HG03066 (cell line): ENCODE data around the gene HS3ST4.

Experiments used
- ATAC-seq: cut with Tn5 transposase; IDR thresholded peaks from one replicate; pipeline ENCODE4 v1.9.1; 2021; ENCODE audit warnings: low read depth; ENCODE audit not compliant: unreplicated experiment

HS3ST4 gene

DNA sequence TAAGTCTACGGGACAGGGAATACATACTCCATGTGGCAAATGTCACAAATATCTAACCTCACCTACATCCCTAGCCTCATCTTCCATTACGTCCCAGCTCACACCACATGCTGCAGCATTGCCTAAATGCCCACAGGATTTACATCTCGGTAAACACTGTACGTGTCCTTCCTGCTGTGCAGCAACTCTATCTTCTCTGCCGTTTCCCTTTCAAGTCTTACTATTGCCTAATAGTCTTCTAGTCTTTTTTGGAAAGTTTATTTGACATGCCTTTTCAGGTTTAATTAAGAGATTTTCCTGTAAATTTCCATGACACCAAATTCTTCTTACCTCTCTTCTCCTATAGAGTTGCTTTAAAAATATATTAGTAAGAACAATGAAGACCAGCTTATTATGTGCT, 120.5 kb downstream of the HS3ST4 start:
- ATAC-seq: no peak

DNA sequence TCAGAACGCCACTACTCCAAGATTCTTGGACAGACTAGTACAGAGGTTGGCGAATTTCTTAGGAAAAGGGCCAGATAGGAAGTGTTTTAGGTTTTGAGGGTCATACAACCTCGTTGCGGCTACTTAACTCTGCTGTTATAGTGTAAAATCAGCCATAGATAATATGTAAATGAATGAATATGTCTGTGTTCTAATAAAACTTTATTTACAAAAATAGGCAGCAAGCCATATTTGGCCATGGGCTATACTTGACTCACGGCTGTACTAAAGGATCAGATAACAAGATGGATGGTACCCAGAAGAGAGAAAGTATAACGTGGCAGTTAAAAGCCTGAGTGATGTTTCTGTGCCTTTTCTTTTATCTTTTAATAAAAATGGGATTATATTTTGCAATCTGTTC, 125.5 kb downstream of the HS3ST4 start:
- no peak for ATAC-seq

DNA sequence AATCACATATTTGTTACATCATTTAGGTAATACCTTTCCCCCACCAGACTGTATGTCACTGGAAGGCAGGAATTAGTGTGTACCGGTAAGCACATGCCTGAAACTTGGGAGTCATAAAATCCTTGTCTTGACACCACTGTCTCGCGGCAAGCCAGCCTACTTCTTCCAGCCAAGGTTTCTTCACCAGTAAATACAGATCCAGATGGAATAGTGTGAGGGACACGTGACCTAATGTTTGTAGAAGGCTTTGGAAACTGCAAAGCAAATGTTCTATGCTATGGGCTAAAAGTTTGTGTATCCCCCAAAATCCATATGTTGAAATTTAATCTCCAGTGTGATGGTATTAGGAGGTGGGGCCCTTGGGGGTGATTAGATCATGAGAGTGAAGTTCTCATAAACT, 126.1 kb downstream of the HS3ST4 start:
- ATAC-seq: no peak

DNA sequence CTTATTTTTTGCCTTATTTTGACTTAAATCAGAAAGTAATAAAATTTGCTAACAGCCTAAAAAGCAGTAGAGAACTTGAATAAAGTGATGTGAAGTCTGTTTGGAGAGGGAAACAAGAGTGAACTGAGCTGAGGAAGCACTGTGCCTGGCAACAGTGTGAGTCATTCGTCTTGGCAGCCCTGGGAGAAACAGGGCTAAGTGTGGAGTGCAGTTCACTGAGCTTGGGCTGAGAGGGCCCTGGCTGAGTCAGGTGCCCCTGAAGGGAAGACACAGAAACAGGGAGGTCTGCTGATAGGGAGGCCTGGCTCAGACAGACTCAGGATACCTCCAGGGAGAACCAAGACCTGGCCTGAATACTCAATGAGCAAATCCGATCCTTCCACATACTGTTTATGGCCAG, 132.1 kb downstream of the HS3ST4 start:
- ATAC-seq: no peak

DNA sequence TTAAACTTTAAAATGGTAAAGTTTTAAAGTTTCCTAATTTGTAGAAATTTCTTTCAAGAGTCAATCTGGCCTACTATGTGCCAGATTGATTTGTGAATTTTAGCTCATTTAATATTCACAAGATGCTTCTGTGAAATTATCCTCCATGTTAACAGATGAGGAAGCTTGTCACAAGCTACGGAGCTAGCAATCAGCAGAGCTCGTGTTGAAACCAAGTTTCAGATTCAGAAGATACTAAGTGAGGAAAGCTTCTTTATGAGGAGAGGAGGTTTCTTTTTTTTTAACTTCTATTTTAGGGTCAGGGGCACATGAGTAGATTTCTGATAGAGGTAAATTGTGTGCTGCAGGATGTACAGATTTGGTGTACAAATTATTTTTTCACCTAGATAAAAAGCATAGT, 135.9 kb downstream of the HS3ST4 start:
- no peak for ATAC-seq

DNA sequence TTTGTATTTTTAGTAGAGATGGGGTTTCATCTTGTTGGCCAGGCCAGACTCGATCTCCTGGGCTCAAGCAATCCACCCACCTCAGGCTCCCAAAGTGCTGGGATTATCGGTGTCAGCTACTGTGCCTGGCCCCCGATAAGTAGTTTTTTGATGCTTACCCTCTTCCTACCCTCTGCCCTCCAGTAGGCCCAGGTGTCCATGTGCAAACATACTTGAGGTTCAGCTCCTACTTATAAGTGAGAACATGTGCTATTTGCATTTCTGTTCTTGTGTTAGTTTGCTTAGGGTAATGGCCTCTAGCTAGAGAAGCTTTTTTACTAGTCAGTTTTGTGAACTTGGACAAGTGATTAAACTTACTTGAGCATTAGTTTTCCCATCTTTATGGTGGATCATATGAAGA, 136.8 kb downstream of the HS3ST4 start:
- no peak for ATAC-seq

DNA sequence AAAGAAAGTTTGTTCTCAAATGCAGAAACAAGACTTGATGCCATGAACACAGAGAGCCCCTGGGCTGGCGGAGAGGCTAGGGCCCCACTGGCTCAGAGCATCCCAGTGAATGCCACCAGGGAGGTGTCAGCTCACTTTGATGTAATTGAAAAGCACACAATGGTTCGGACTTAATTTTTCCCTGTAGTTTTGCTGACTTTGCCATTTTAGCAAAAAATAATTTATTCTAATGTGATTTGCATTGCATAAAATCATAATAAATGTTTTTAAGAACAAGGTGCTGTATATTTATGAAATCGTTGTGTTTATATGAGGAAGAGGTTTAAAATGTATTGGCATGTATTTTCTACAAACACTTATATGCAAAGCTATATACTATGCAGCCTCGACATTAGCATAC, 140.5 kb downstream of the HS3ST4 start:
- no peak for ATAC-seq

DNA sequence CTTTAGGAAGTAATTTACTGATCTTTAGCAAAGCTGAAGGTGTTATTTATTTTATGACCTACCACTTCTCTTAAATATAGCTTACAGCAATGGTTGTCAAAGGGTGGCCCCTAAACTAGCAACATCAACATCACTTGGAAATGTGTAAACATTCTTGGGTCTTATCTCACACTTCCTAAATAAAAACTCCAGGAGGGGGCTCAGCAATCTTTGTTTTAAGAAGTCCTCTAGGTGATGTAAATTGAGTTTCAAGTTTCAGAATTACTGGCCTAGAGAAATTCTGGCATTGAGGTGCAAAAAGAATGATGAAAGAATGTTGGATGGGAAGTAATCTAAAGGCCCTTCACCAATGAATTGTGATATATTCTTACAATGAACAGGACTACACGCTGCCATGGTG, 142.3 kb downstream of the HS3ST4 start:
- no peak for ATAC-seq

DNA sequence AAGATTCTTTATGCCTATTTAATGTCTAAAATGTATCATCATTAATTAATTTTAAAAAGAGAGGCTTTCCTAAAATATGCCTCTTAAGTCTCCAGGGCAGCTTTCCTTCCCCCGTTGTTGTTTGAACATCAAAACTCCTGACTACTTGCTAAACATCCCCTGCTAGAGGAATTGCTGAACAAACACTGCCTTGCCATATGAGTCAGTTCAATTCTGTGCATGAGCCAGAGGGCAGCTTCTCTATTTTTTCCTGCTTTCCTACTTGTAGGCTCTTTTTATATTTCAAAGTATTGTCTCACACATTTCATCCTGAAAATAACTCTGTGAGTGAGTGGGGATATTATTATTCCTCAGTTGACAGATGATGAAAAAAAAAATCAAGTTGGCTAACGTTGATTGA, 143.4 kb downstream of the HS3ST4 start:
- no peak for ATAC-seq

DNA sequence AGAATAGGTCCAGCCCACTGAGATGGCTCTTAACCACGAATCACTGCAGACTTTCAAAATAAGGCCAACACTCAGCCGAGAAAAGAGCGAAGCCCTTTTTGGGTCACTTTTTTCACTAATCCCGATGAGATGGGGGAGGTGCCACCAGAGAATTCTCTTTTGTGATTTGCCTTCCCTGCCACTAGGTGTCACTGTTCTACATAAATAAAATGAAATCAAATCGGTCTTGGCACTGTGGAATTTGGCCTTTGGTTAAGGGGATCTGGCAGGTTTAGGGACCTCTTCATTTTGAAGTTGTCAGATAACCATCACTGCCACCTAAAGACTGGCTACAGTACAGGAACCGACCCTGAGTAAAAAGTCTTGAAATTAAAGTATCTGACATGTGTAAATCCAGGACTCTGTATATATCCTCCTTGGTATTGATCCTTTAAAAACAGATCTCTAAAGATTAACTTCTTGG, 147.0 kb downstream of the HS3ST4 start:
- ATAC-seq: no peak

DNA sequence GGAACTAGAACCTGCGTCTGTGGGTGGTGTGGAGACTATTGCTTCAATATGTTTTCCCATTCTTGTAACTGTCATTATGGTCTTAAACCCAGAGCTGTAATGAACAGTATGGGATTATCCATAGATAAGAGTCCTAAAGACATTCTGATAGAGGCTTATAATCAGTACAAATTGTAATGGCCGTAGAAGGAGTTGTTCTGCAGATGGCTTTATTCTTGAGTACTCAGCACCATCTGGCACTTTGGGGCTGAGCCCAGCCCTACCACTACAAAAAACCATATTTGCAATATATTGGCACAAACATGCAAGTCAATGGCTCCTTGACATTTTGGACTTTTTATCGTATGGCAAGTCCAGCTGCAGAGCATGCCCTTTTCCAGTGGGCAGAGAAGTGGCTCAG, 150.0 kb downstream of the HS3ST4 start:
- no peak for ATAC-seq

DNA sequence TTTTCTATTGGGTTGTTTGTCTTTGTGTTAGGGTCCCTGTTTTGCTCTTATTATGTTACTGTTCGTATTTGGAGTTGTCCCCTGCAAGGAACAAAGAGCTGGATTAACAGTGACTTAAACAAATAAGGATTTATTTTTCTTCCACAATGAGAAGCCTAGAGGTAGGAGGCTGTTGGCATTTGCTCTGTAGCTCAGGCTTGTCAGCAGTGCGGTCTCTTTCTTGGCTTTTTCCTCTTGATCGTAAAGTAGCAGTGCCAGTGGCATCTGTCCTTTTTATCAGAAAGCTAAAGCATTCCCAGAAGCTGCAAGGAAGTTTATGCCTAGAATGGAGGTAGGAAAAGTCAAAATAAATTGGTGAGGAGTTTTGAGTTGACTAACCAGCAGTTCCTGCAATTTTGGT, 154.1 kb downstream of the HS3ST4 start:
- no peak for ATAC-seq

DNA sequence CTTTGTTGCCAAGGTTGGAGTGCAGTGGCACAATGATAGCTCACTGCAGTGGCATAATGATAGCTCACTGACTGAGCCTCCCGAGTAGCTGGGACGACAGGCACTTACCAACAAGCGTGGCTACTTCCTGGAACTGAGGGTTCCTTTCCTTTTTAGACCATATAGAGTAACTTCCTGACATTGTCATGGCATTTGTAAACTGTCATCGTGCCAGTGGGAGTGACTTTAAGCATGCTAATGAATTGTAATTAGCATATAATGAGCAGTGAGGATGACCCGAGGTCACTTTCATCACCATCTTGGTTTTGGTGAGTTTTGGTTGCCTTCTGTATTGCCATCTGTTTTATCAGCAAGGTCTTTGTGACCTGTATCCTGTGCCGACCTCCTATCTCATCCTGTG, 162.4 kb downstream of the HS3ST4 start:
- no peak for ATAC-seq

DNA sequence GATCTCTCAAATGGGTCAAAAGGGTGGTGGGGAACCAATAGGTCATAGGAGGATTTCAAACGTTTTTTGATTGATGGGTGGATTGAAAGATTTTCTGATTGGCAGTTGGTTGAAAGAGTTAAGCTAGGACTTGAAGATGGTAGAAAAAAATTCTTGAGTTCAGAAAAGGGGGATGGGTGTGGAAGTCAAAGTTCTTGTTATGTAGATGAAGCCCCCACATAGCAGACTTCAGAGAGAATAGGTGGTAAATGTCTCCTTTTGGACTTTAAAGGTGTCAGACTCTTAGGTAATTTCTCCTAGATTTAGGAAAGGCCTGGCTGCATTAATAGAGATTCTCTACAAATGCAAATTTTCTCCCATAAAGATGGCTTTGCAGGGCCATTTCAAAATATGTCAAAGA, 163.3 kb downstream of the HS3ST4 start:
- ATAC-seq: no peak

DNA sequence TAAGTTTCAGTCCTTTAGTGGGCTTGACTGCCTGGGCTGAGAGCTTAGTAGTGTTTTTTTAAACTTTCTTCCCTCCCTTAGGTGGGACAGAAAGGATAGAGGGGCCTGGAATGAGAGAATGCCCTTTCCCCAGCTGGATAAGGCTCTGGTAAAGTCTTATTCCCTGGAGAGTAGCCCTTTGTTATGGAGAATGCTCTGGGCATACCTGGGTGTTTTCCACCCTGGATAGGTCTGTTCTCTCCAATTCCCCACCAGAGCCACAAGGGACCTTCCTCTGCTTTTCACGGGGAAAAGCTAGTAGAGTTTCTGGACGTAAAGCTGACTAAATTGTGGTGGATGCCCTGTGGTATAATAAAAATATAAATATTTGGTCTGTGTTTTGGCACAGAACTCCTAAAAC, 164.1 kb downstream of the HS3ST4 start:
- ATAC-seq: no peak

DNA sequence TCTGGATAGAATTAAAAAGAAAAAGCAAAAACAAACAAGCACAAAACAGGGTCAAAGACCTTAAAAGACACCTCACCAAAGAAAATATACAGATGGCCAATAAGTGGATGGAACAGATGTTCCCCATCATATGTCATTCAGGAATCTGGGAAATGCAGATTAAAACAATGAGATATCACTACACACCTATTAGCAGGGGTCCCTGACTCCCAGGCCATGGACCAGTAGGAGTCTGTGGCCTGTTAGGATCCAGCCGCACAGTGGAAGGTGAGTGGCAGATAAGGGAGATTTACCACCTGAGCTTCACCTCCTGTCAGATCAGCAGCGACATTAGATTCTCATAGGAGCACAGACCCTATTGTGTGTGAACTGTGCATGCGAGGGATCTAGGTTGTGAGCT, 167.9 kb downstream of the HS3ST4 start:
- no peak for ATAC-seq

DNA sequence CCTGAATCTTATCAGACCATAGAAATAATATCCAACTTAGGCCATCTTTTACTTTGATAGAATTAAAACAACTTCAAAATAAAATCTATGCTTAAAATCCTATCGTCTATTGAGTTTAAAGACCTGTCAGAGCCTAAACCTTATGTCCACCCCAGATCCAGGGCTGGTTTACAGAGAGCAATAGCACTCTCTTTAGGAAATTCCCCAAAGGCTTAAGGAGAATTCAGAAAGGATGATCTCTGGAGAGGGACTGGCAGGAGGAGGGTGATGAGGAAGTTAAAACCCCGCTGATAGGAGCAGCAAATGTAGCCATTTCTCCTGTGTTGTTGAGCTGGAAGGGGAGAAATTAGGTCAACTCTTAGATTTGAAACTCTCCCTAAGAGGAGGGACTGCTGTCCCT, 175.3 kb downstream of the HS3ST4 start:
- no peak for ATAC-seq

DNA sequence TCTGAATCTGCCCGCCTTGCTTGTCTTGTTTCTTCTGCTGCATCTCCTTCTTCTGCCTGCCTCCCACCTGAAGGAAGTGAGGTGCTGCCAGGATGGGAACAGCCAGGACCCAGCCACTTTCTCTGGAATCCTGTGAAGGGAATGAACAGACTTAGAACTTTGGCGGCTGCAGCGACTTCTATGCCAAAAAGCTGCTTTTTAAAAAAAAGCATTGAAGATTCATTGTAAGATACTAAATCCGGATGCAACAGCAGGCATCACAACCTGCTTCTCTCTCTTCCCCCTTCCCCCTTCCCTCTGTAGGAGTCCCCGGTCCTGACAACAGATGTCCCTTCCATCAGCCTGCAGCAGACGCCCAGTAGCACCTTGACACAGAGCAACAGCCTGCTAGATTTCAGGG, 176.3 kb downstream of the HS3ST4 start:
- no peak for ATAC-seq

DNA sequence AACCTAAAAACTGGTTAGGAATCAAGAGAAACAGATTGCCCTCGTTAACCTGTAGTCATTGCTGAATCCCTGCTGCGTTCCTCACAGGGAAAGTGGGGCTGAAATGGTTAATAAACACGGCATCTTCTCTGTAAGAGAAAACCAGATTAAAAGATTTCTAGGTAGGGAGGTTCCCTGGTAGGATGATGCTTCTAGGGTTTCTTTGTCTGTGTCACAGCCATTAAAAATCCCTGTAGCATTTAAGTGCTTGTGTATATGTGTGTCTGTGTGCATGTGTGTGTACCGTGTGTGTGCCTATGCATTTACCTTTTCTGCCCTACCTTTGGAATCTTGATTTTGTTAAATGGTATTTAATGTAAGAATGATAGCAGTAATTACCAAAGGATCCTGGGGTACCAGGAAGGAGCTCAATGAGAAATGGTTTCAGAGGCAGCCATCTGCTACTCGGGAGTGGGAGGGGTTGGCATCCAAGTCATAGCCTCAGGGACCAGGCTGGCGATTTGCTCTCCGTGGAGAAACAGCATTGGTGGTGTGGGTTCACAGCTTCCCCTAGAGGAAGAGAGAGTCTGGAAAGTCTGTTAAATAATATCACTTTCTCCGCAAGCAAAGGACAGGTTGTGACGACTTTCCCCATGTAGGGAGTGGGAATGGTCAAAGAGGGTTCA, 177.1 kb downstream of the HS3ST4 start:
- no peak for ATAC-seq

DNA sequence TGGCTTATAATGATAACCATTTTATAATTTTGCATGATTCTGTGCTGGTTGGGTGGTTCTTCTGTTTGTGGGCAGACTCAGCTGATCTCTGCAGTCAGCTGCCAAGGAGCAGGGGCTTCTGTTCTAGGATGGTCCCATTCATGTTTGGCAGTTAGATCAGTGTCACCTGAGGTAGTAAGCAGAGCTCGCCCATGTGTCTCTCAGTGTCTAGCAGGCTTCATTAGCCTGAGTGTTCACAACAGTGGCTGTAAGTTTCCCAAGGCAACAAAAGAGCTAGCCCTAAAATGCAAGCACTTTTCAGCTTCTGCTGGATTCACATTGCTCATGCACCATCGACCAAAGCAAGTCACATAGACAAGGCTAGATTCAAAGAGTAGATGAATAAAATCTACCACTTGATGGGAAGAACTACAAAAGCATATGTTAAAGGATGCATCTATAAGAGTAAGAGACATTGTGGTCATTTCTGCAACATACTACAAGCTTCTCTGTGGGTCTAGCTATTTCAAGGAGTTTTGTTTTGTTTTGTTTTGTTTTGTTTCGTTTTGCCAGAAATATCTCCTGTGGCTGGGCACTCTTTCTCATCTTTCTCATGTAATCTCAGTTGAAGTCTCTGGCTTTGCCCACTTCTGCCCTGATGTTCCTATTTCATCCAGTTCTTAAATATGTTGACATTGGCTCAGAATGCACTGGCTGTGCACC, 180.8 kb downstream of the HS3ST4 start:
- no peak for ATAC-seq

DNA sequence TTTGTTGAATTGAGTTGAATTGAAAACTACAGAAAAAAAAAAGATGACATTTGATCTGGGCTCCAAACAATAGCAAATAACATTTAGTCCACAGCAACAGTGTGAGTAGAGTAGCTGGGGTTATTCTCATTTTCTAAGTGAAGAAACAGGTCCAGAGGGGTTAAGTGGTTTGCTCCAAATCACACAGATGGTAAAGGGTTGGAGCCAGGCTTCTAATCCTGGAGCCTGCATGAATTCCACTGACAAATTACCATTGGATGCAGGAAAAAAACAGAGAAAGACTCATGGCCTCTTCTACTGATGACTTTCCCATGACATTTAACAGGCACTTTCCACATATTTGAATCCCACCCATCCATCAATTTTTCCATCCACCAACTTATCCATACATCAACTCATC, 182.4 kb downstream of the HS3ST4 start:
- no peak for ATAC-seq

DNA sequence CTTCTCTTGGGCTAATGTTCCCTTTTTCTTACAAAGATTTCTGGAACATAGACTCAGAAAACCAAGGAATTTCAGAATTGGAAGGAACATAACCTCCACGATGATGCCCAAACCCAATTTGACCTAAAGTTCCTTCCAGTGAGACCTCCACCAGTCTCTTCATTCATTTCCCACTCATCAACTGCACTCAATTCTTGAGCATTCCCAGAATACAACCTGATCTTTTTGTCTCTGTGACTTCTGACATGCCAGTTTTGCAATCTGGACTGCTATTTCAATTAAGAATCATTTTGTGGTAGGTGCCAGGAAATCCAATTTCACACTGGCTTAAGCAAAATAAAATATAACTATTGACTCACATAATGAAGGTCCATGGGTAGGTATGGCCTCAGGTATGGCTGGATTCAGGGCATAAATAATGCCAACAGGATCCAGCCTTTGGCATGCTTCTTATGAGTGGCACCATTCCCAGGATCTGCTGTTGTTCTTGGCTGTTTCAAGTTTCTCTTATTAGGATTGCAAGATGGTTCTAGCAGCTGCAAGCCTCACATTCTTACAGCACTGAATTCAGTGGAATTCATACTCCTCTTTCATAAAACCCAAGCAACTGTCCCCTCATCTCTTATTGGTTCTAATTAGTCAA, 184.3 kb downstream of the HS3ST4 start:
- no peak for ATAC-seq
